HepG2 (cell line): Measurements from ENCODE around the gene OR6T1. TPM values are rescaled to one million over a fixed set of nuclear protein-coding genes. Genes with fewer than 3 reads are reported as not detected.

Source experiments
- ATAC-seq: fragments of 200-7000 bp; cut with Tn5 transposase; 3 replicates; pipeline ENCODE4 v1.9.1; 2020; ENCODE audit warnings: mild to moderate bottlenecking, moderate library complexity
- BruUV-seq: library from RNA; stranded (reverse); fragments of 400-500 nt; replicated peaks from 2 replicates; lab custom pipeline; 2021; lab: Mats Ljungman, UMichigan
- CTCF ChIA-PET: fragments of 300-600 bp; formaldehyde crosslinking; extraction: SDS; loops from one replicate; lab custom pipeline; 2021; ENCODE audit warnings: low total read pairs, inconsistent platforms, low intra/inter-chr PET ratio; lab: Yijun Ruan, JAX
- POLR2A ChIA-PET: fragments of 350-600 bp; sonication (Branson Sonifier 250); formaldehyde crosslinking; loops from one replicate; lab custom pipeline; 2020; ENCODE audit warnings: antibody characterized with exemption, inconsistent platforms; lab: Yijun Ruan, JAX
- DNase-seq: peaks from one replicate; pipeline ENCODE4 v3.0.0-alpha.2; 2015; ENCODE audit warnings: low spot score
- FAIRE-seq: peaks from 3 replicates; lab custom pipeline; 2011; peaks lifted over from hg19 to GRCh38; lab: Jason Lieb, UNC
- H2AFZ ChIP-seq: one replicate; pipeline ENCODE4 v1.6.1; 2011; ENCODE audit warnings: low read length, inconsistent platforms
- H3K27ac ChIP-seq: fragments of 300-600 bp; 3 replicates; pipeline ENCODE4 v1.8.0; 2011; ENCODE audit warnings: mixed run types, mild to moderate bottlenecking, mixed read lengths, low read length, inconsistent platforms; ENCODE audit not compliant: insufficient read depth; ENCODE audit errors: extremely low read length
- H3K27me3 ChIP-seq, 2 experiments: fragments of 200-600 bp in 1 of 2; 2 replicates in 1 of 2; 3 replicates in 1 of 2; pipeline versions ENCODE4 v1.6.0 to v1.8.0; 2011; ENCODE audit warnings: low read length in 2 of 2, mild to moderate bottlenecking in 2 of 2, moderate library complexity in 2 of 2, inconsistent platforms in 1 of 2; ENCODE audit not compliant: insufficient read depth in 2 of 2, control insufficient read depth in 1 of 2
- H3K36me3 ChIP-seq, 2 experiments: fragments of 200-600 bp in 1 of 2; replicated peaks in 1 of 2; 2 replicates in 1 of 2; 3 replicates in 1 of 2; pipeline versions ENCODE4 v1.5.1 to v1.8.0; 2011; ENCODE audit warnings: low read length in 2 of 2, inconsistent platforms in 1 of 2; ENCODE audit not compliant: insufficient read depth in 2 of 2, control insufficient read depth in 1 of 2
- H3K4me1 ChIP-seq: 2 replicates; pipeline ENCODE4 v1.5.1; 2012; ENCODE audit warnings: low read length, inconsistent platforms; ENCODE audit not compliant: insufficient read depth
- H3K4me2 ChIP-seq: 2 replicates; pipeline ENCODE4 v1.6.0; 2011; ENCODE audit warnings: low read depth, low read length, inconsistent platforms
- H3K4me3 ChIP-seq, 3 experiments: fragments of 200-600 bp in 1 of 3; sonication (generic), shearing (Covaris generic) in 1 of 3; replicated peaks in 1 of 3; 2 replicates each; pipeline ENCODE4 v1.5.1; 2011 to 2016; ENCODE audit warnings: low read length in 3 of 3, inconsistent platforms in 2 of 3, low read depth in 2 of 3, mild to moderate bottlenecking in 2 of 3, control low read depth in 1 of 3, mixed read lengths in 1 of 3; ENCODE audit not compliant: insufficient read depth in 1 of 3
- H3K79me2 ChIP-seq: one replicate; pipeline ENCODE4 v1.6.1; 2011; ENCODE audit warnings: low read length, inconsistent platforms; ENCODE audit not compliant: insufficient read depth
- H3K9ac ChIP-seq: 2 replicates; pipeline ENCODE4 v1.6.0; 2011; ENCODE audit warnings: mild to moderate bottlenecking, low read depth, low read length, inconsistent platforms; ENCODE audit not compliant: insufficient read depth
- H3K9me3 ChIP-seq: 2 replicates; pipeline ENCODE4 v1.5.1; 2012; ENCODE audit warnings: mild to moderate bottlenecking, low read length
- H4K20me1 ChIP-seq: 2 replicates; pipeline ENCODE4 v1.6.0; 2011; ENCODE audit warnings: inconsistent platforms, mild to moderate bottlenecking, low read length, moderate library complexity; ENCODE audit not compliant: insufficient read depth
- ATF6 ChIP-seq: sonication (generic); formaldehyde crosslinking; conservative IDR thresholded peaks from 2 replicates; pipeline ENCODE4 v1.4.0; 2020; ENCODE audit warnings: missing genetic modification reagents
- HNF1B ChIP-seq: sonication (generic); formaldehyde crosslinking; IDR thresholded peaks from 2 replicates; pipeline ENCODE4 v1.5.1; 2020; ENCODE audit warnings: mild to moderate bottlenecking, moderate library complexity, missing genetic modification reagents
- MBD4 ChIP-seq: IDR thresholded peaks from 2 replicates; pipeline ENCODE4 v1.6.1; 2012; ENCODE audit warnings: low read length, inconsistent platforms, borderline replicate concordance
- MED13 ChIP-seq: sonication (generic); formaldehyde crosslinking; IDR thresholded peaks from 2 replicates; pipeline ENCODE4 v1.5.0; 2020; ENCODE audit warnings: missing genetic modification reagents
- MED8 ChIP-seq: sonication (generic); formaldehyde crosslinking; IDR thresholded peaks from 2 replicates; pipeline ENCODE4 v1.8.1; 2023; ENCODE audit warnings: mild to moderate bottlenecking, missing genetic modification reagents; ENCODE audit not compliant: insufficient replicate concordance
- NR3C1 ChIP-seq: sonication (generic); formaldehyde crosslinking; IDR thresholded peaks from 2 replicates; pipeline ENCODE4 v1.4.0; 2020; ENCODE audit warnings: missing genetic modification reagents
- SKIL ChIP-seq: sonication (generic); formaldehyde crosslinking; IDR thresholded peaks from 2 replicates; pipeline ENCODE4 v1.8.0; 2022; ENCODE audit warnings: missing genetic modification reagents, mild to moderate bottlenecking, moderate library complexity, borderline replicate concordance
- SMARCE1 ChIP-seq: fragments of 450-650 bp; IDR thresholded peaks from 2 replicates; pipeline ENCODE4 v1.6.1; 2017; ENCODE audit warnings: borderline replicate concordance
- ZNF30 ChIP-seq: sonication (generic); formaldehyde crosslinking; IDR thresholded peaks from 2 replicates; pipeline ENCODE4 v1.5.0; 2020; ENCODE audit warnings: mild to moderate bottlenecking, missing genetic modification reagents
- ZNF510 ChIP-seq: sonication (generic); formaldehyde crosslinking; IDR thresholded peaks from 2 replicates; pipeline ENCODE4 v1.4.0; 2020; ENCODE audit warnings: low read depth, mild to moderate bottlenecking, missing genetic modification reagents
- ZNF549 ChIP-seq: sonication (generic); formaldehyde crosslinking; IDR thresholded peaks from 2 replicates; pipeline ENCODE4 v1.5.0; 2020; ENCODE audit warnings: missing genetic modification reagents
- ZNF552 ChIP-seq: sonication (generic); formaldehyde crosslinking; IDR thresholded peaks from 2 replicates; pipeline ENCODE4 v1.9.0; 2022; ENCODE audit warnings: missing genetic modification reagents, mild to moderate bottlenecking, borderline replicate concordance
- ZNF597 ChIP-seq: sonication (generic); formaldehyde crosslinking; IDR thresholded peaks from 2 replicates; pipeline ENCODE4 v1.5.0; 2020; ENCODE audit warnings: missing genetic modification reagents
- ZNF652 ChIP-seq: IDR thresholded peaks from 2 replicates; pipeline ENCODE4 v1.6.1; 2016; ENCODE audit warnings: low read depth, borderline replicate concordance
- ZNF710 ChIP-seq: sonication (generic); formaldehyde crosslinking; IDR thresholded peaks from 2 replicates; pipeline ENCODE4 v1.5.0; 2020; ENCODE audit warnings: mild to moderate bottlenecking, missing genetic modification reagents, borderline replicate concordance
- WGBS: methylation state at CpG from one replicate; pipeline ENCODE4 v1.1.6; 2017; ENCODE audit warnings: low lambda C conversion rate; 5-methylcytosine and 5-hydroxymethylcytosine counted together
- in situ Hi-C: cut with HindIII; loops from 2 replicates; pipeline ENCODE4 v1.10.0; 2017; ENCODE audit warnings: low pct_unique_long_range_greater_than_20kb; ENCODE audit not compliant: extremely low pct_ligation_motif_present
- intact Hi-C: fragments of 100-400 bp; cut with micrococcal nuclease; formaldehyde crosslinking; loops from one replicate; pipeline ENCODE4 v1.10.0; 2022; ENCODE audit not compliant: unreplicated experiment
- polyA plus RNA-seq, 8 experiments: library from polyadenylated mRNA; depleted of rRNA in 3 of 8; stranded (reverse) in 7 of 8; unstranded in 1 of 8; fragments of >200 nt; fragmentation: Illumina TruSeq in 4 of 8; extraction: Trizol in 4 of 8; gene quantifications; 2 replicates each; pipeline versions ENCODE4 v1.2.1 to v1.2.3, GENCODE V29; 2011 to 2016; ENCODE audit warnings: low read depth in 4 of 8, missing spikeins in 1 of 8, mixed read lengths in 1 of 8; ENCODE audit not compliant: insufficient read depth in 1 of 8
- total RNA-seq, 5 experiments: library from RNA; depleted of rRNA; stranded (reverse); fragments of >200 nt; fragmentation: Illumina TruSeq; extraction: Trizol; gene quantifications; 2 replicates each; pipeline ENCODE4 v1.2.3, GENCODE V29; 2016; ENCODE audit warnings: low read depth in 1 of 5

OR6T1 gene
- total and polyA plus RNA-seq, 2 of the 13 experiments (the other 11 are each of a cell fraction or from before 2014, with no cell fraction given) = not detected

GRCh38 chr11:123939317-123939716 lies 4.3 kb downstream of the OR6T1 start, which contains the start of gene OR4D5 (continued):
- TF ChIP-seq ZNF552 (no peak), MED8 (CRISPR knock-in tag) (no peak), ATF6 (no peak), SMARCE1 (no peak), MBD4 (no peak)

- Histone ChIP-seq H3K4me1 (no peaks in the 10 kb centered on the region), H3K27me3 (no peaks in the 10 kb centered on the region), H2AFZ (no peak overlapping the region), H4K20me1 (no peaks in the 10 kb centered on the region), H3K79me2 (no peaks in the 10 kb centered on the region), H3K27ac (no peak overlapping the region), H3K4me3 (no peak overlapping the region), H3K4me2 (no peak overlapping the region), H3K9ac (no peak overlapping the region), H3K36me3 (no peaks in the 10 kb centered on the region), H3K9me3 (peaks cover 3% of the 10 kb centered on the region; the same call in 1 of the 2 replicates)
- intact Hi-C loops = no loop called here
- WGBS = 3% methylated on average over 1 of the region's 1 CpG
- FAIRE-seq (no peak), DNase-seq (no peak), ATAC-seq (no peak)
- in situ Hi-C loops = no loop called here
- CTCF ChIA-PET = no interaction called here
- POLR2A ChIA-PET = no interaction called here
- no TSS peak for BruUV-seq
- no peak for TF ChIP-seq NR3C1 (CRISPR knock-in tag)
- no peak for TF ChIP-seq ZNF549
- TF ChIP-seq ZNF597 = no peak
- no peak for TF ChIP-seq MED13
- no peak for TF ChIP-seq ZNF710 (CRISPR knock-in tag)
- TF ChIP-seq HNF1B (CRISPR knock-in tag) = no peak
- TF ChIP-seq ZNF30 (CRISPR knock-in tag) = no peak
- TF ChIP-seq ZNF652 (CRISPR knock-in tag) = no peak
- TF ChIP-seq ZNF510 = no peak
- TF ChIP-seq SKIL (CRISPR knock-in tag) = no peak
Observed at GRCh38 chr11:123924027-123924426, 19.6 kb downstream of the OR6T1 start.
